Mucosa of stomach (tissue), 1 donor: ENCODE results near the gene KLHL11.

Experiments
- H3K27me3 ChIP-seq: one replicate; pipeline ENCODE4 v1.7.0; 2013; ENCODE audit warnings: mild to moderate bottlenecking, low read length; ENCODE audit not compliant: control insufficient read depth, insufficient read depth
- H3K36me3 ChIP-seq: one replicate; pipeline ENCODE4 v1.7.0; 2013; ENCODE audit warnings: low read length; ENCODE audit not compliant: control insufficient read depth, insufficient read depth
- H3K4me1 ChIP-seq: one replicate; pipeline ENCODE4 v1.7.0; 2013; ENCODE audit warnings: mild to moderate bottlenecking, low read length; ENCODE audit not compliant: control insufficient read depth, insufficient read depth
- H3K4me3 ChIP-seq: one replicate; pipeline ENCODE4 v1.7.0; 2013; ENCODE audit warnings: low read length
- H3K9ac ChIP-seq: one replicate; pipeline ENCODE4 v1.7.0; 2013; ENCODE audit warnings: mild to moderate bottlenecking, low read length, moderate library complexity
- H3K9me3 ChIP-seq: one replicate; pipeline ENCODE4 v1.7.0; 2013; ENCODE audit warnings: mild to moderate bottlenecking, low read length, moderate library complexity; ENCODE audit not compliant: control insufficient read depth
- donor health status: Pancreatic carcinoma.

Gene KLHL11

GRCh38 chr17:41825175-41825845 is 39.9 kb downstream of the KLHL11 start:
- no peaks in the 10 kb centered on the region for H3K36me3 ChIP-seq
- no peaks in the 10 kb centered on the region for H3K4me1 ChIP-seq
- no peak overlapping the region for H3K4me3 ChIP-seq
- no peaks in the 10 kb centered on the region for H3K9me3 ChIP-seq
- H3K9ac ChIP-seq, result no peak overlapping the region
- H3K27me3 ChIP-seq, result no peaks in the 10 kb centered on the region

GRCh38 chr17:41824086-41824485 is 41.1 kb downstream of the KLHL11 start:
- Histone ChIP-seq H3K4me3 (no peak overlapping the region), H3K27me3 (no peaks in the 10 kb centered on the region), H3K36me3 (no peaks in the 10 kb centered on the region), H3K9ac (no peak overlapping the region), H3K9me3 (no peaks in the 10 kb centered on the region), H3K4me1 (no peaks in the 10 kb centered on the region)

DNA sequence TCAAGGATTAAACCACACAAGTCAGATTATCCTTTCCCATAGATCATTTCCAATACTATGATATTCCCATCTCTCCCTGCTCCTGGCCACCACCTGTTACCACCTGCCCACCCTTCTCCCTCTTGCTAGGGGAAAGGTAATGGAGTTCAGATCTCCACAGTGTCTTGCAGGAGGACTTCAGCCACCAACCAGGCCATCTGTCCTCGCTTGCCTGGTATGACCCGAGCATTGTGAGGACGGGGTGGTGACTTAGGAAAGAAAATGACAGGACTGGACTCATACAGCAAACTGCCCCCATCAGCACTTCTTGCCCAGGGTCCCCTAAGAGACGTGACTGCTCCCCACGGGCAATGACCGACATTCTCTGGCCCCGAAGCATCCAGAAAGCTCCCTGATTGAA is 41.6 kb downstream of the KLHL11 start:
- Histone ChIP-seq H3K4me3 (no peak overlapping the region), H3K9ac (no peak overlapping the region), H3K27me3 (no peaks in the 10 kb centered on the region), H3K4me1 (no peaks in the 10 kb centered on the region), H3K36me3 (no peaks in the 10 kb centered on the region), H3K9me3 (no peaks in the 10 kb centered on the region)

DNA sequence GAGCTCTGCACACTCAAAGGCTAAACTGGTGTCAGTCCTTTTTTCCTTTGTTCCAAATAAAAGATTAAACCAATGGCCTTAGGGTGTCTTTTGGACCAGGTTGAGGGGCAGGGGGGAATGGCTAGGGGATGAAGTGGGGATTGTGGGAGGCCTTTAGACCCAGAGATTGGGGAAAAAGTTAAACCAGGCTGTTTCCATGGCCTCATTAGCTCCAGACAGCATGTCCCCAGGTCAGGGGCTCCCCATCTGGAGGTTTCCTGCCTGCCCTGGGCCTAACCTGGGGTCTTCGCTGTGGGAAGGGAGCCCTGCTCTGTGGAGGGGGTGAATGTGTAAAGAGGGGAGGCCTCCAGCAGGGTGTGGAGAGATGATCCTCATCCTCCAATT is 42.1 kb downstream of the KLHL11 start:
- Histone ChIP-seq H3K4me1 (no peaks in the 10 kb centered on the region), H3K4me3 (no peak overlapping the region), H3K36me3 (no peaks in the 10 kb centered on the region), H3K27me3 (no peaks in the 10 kb centered on the region), H3K9me3 (no peaks in the 10 kb centered on the region), H3K9ac (no peak overlapping the region)

- no peaks in the 10 kb centered on the region for H3K4me1 ChIP-seq
- no peak overlapping the region for H3K9ac ChIP-seq
- no peaks in the 10 kb centered on the region for H3K27me3 ChIP-seq
- no peaks in the 10 kb centered on the region for H3K36me3 ChIP-seq
- H3K9me3 ChIP-seq, result no peaks in the 10 kb centered on the region
- H3K4me3 ChIP-seq, result no peak overlapping the region
Observed at GRCh38 chr17:41822216-41823140, 42.7 kb downstream of the KLHL11 start.

GRCh38 chr17:41821776-41822175 is 43.4 kb downstream of the KLHL11 start:
- Histone ChIP-seq H3K4me3 (no peak overlapping the region), H3K9me3 (no peaks in the 10 kb centered on the region), H3K36me3 (no peaks in the 10 kb centered on the region), H3K9ac (no peak overlapping the region), H3K4me1 (no peaks in the 10 kb centered on the region), H3K27me3 (no peaks in the 10 kb centered on the region)

DNA sequence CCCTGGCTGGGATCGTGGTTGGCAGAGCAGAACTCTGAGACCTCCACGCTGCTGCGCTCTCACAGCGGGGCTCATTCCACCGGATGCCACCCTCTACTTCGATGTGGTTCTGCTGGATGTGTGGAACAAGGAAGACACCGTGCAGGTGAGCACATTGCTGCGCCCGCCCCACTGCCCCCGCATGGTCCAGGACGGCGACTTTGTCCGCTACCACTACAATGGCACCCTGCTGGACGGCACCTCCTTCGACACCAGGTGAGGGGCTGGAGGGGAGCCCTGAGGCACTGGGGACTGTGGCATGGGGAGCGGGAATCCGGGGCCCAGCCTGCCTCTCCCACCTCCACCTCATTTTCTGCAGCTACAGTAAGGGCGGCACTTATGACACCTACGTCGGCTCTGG is 47.2 kb downstream of the KLHL11 start:
- peaks cover 1% of the 10 kb centered on the region for H3K4me1 ChIP-seq
- peaks cover under 1% of the 10 kb centered on the region for H3K27me3 ChIP-seq
- no peaks in the 10 kb centered on the region for H3K9me3 ChIP-seq
- H3K36me3 ChIP-seq, result no peaks in the 10 kb centered on the region
- no peak overlapping the region for H3K4me3 ChIP-seq
- H3K9ac ChIP-seq, result no peak overlapping the region

DNA sequence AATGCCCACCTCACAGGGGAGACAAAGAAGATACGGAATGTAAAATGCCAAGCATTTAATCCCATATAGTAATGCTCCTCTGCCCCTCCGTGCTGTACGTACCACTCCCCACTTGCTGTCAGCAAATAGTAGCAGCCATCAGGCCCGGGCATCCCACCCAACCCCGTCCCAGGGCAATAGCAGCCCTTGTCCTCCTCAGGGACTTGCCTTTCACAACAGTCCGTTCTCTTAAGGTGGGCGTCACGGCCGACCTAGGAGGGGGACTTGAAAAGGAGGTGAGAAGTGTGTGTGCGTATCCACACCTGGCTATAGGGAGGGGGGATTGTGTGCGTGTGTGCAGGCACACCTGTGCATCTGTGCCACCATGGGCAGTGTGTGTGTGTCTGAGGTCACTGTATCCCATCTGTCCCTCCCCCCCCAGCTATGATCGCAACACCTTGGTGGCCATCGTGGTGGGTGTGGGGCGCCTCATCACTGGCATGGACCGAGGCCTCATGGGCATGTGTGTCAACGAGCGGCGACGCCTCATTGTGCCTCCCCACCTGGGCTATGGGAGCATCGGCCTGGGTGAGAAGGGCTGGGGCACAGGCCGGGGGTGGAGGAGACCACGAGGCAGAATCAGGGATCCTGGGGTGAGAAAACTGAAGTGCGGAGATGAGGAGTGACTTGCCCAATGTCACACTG is 48.4 kb downstream of the KLHL11 start:
- no peak overlapping the region for H3K4me3 ChIP-seq
- H3K9ac ChIP-seq, result no peak overlapping the region
- peaks cover 14% of the 10 kb centered on the region for H3K4me1 ChIP-seq
- H3K27me3 ChIP-seq, result peaks cover 12% of the 10 kb centered on the region
- no peaks in the 10 kb centered on the region for H3K36me3 ChIP-seq
- no peaks in the 10 kb centered on the region for H3K9me3 ChIP-seq

DNA sequence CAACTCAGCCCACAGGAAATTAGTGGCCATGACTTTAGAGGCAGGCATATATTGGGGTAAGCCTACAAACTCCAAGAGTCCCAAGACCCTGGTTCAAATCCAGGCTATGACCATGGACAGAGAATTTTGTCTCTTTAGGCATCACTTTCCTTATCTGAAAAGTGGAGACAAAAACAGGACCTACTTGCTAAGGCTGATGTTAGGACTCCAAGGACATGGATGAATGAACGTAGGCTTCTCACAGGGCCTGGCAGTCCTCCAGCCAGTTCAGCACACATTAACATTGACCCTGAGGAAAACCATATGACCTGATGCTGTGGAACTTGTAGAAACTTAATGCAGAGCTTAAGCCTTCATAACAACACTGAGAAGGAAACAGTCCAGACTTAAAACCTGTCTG is 51.0 kb downstream of the KLHL11 start:
- Histone ChIP-seq H3K9me3 (no peaks in the 10 kb centered on the region), H3K4me1 (peaks cover 31% of the 10 kb centered on the region), H3K9ac (no peak overlapping the region), H3K4me3 (no peak overlapping the region), H3K27me3 (peaks cover 12% of the 10 kb centered on the region), H3K36me3 (no peaks in the 10 kb centered on the region)

- H3K9me3 ChIP-seq, result no peaks in the 10 kb centered on the region
- H3K4me3 ChIP-seq, result no peak overlapping the region
- H3K9ac ChIP-seq, result no peak overlapping the region
Observed at GRCh38 chr17:41813699-41814124, 51.5 kb downstream of the KLHL11 start.

DNA sequence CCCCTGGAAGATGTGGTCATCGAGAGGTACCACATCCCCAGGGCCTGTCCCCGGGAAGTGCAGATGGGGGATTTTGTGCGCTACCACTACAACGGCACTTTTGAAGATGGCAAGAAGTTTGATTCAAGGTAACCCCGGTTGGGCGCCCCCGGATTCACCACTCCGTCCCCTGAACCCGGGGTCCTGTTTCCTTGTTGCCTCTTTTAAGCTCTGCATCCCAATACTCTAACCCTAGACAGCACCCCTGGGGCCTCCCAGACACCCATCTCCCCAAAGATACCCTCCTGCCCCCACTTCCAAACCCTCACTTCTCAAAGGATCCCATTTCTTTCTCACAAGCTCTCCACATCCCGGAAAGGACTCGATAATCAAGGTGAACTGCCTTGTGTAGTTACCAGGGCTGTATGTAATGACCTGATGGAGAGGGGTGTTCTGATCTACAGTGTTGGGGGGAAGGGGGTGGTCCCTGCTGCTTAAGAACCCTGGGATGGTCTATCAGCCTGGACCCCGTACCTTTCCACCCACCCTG is 52.0 kb downstream of the KLHL11 start:
- H3K4me3 ChIP-seq, result no peak overlapping the region
- no peak overlapping the region for H3K9ac ChIP-seq
- H3K27me3 ChIP-seq, result peaks cover 12% of the 10 kb centered on the region
- H3K36me3 ChIP-seq, result no peaks in the 10 kb centered on the region
- H3K9me3 ChIP-seq, result no peaks in the 10 kb centered on the region
- peaks cover 31% of the 10 kb centered on the region for H3K4me1 ChIP-seq

More at GRCh38 chr17:41813699-41814124, 51.5 kb downstream of the KLHL11 start:
- H3K36me3 ChIP-seq, result no peaks in the 10 kb centered on the region
- peaks cover 12% of the 10 kb centered on the region for H3K27me3 ChIP-seq
- H3K4me1 ChIP-seq, result peaks cover 31% of the 10 kb centered on the region
